ENCODE measurements around the gene TPCN1.
A peak's percentile ranks its signal among the peaks of the same experiment; 100 is the strongest.

TPCN1 gene

DNA sequence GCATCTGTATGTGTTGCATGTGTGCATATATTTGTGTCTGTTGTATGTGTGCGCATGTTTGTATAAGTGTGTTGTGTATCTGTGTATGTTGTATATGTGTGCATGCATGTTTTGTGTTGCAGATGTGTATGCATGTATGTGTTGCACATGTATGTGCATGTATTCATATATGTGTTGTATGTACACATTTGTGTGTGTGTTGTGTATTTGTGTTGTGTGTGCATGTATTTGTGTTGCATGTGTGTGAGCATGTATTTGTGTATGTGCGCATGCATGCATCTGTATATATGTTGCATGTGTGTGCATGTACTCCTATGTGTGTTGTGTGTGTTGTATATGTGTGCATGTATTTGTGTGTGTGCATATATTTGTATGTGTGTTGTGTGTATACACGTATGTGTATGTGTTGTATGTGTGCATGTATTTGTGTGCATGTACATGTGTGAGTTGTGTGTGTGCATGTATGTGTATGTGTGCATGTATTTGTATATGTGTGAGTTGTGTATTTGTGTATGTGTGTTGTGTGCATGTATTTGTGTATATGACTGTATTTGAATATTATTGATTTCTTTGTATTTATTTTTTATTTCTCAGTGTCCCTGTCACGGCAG, 96.9 kb downstream of the TPCN1 start:
- Histone ChIP-seq H3K4me3 (ENCODE audit: insufficient read depth in 1 of 2, low read depth in 1 of 2, low read length in 2 of 2) (no peak overlapping the region), H3K4ac (ENCODE audit: low read depth in 1 of 2, low read length in 2 of 2) (no peak overlapping the region), H3K79me1 (replicated peaks; ENCODE audit: low read length, poor library complexity, severe bottlenecking) (peaks cover 2% of the 10 kb centered on the region), H3K36me3 (ENCODE audit: control insufficient read depth in 1 of 2, insufficient read depth in 2 of 2, low read depth in 1 of 2, low read length in 2 of 2) (peaks cover 39 to 41% of the 10 kb centered on the region in 2 experiments), H3K9me3 (ENCODE audit: control insufficient read depth, low read length) (no peaks in the 10 kb centered on the region), H3K27me3 (ENCODE audit: control insufficient read depth in 1 of 2, insufficient read depth in 1 of 2, low read length in 2 of 2) (no peaks in the 10 kb centered on the region), H2AK5ac (ENCODE audit: low read length, severe bottlenecking) (no peak overlapping the region), H3K4me2 (ENCODE audit: low read length, poor library complexity, severe bottlenecking) (no peak overlapping the region), H3K23ac (ENCODE audit: low read length in 2 of 2) (no peak overlapping the region), H2BK120ac (ENCODE audit: low read depth, low read length) (no peak overlapping the region), H3K9ac (ENCODE audit: low read length) (no peak overlapping the region), H2BK15ac (ENCODE audit: low read depth, poor library complexity, severe bottlenecking) (no peak overlapping the region), H3K27ac (ENCODE audit: low read length, poor library complexity, severe bottlenecking) (no peak overlapping the region), H2BK12ac (ENCODE audit: low read length in 2 of 2) (no peak overlapping the region), H3K18ac (ENCODE audit: low read depth in 1 of 2, low read length in 2 of 2) (no peak overlapping the region), H4K91ac (ENCODE audit: low read length) (no peak overlapping the region), H3K14ac (ENCODE audit: low read length in 2 of 2) (no peak overlapping the region), H2BK5ac (ENCODE audit: low read depth, low read length, poor library complexity, severe bottlenecking) (no peak overlapping the region), H4K8ac (ENCODE audit: low read length) (no peak overlapping the region), H2AFZ (ENCODE audit: low read depth, low read length) (no peak overlapping the region), H3K4me1 (ENCODE audit: control insufficient read depth, insufficient read depth, low read depth, low read length) (peaks cover 3% of the 10 kb centered on the region)
- no peak for DNase-seq
- 96% methylated on average over 4 of the region's 4 CpGs for WGBS

DNA sequence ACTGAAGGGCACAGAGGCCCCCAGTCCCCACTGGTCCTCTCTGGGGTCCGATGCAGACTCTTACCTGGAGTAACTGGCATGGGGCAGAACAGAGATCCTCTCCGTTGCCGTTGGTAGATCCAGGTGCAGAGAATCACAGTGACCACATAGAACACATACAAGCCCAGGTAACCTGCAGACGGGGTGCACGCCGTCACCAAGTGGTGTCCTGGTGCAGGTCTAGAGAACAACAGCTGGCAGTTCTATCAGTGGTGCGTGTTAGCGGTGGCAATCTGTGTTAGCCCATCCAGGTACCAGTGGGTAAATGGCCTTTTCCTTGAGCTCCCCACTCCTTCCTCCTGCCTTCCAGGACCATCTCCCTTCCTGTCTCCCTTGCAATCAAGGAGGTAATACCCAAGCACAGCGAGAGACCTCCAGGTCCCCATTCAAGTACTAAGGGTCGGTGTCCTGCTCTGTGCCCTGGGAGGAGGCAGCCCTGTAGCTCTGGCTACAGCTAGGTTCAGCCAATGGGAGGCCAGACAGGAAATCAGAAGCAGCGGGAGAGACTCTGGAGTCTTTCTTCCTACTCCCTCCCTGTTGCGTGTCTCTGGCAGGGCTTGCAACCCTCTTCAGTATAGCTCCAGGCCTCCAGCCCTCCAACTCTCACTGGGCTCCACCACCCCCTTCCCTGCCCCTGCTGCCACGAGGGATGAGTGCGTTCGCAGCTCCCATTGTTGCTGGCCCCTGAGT, 97.8 kb downstream of the TPCN1 start:
- Histone ChIP-seq H2AFZ (ENCODE audit: low read depth, low read length) (no peak overlapping the region), H3K23ac (ENCODE audit: low read length in 2 of 2) (no peak overlapping the region), H2BK12ac (ENCODE audit: low read length in 2 of 2) (no peak overlapping the region), H3K4me2 (ENCODE audit: low read length, poor library complexity, severe bottlenecking) (no peak overlapping the region), H3K27me3 (ENCODE audit: control insufficient read depth in 1 of 2, insufficient read depth in 1 of 2, low read length in 2 of 2) (no peaks in the 10 kb centered on the region), H3K36me3 (ENCODE audit: control insufficient read depth in 1 of 2, insufficient read depth in 2 of 2, low read depth in 1 of 2, low read length in 2 of 2) (peaks cover 39 to 42% of the 10 kb centered on the region in 2 experiments), H2BK5ac (ENCODE audit: low read depth, low read length, poor library complexity, severe bottlenecking) (no peak overlapping the region), H2AK5ac (ENCODE audit: low read length, severe bottlenecking) (no peak overlapping the region), H3K4me1 (ENCODE audit: control insufficient read depth, insufficient read depth, low read depth, low read length) (peaks cover 3% of the 10 kb centered on the region), H3K14ac (ENCODE audit: low read length in 2 of 2) (no peak overlapping the region), H4K8ac (ENCODE audit: low read length) (no peak overlapping the region), H4K91ac (ENCODE audit: low read length) (no peak overlapping the region), H2BK120ac (ENCODE audit: low read depth, low read length) (no peak overlapping the region), H3K4ac (ENCODE audit: low read depth in 1 of 2, low read length in 2 of 2) (peak overlapping the region in 1 of 2 experiments; percentile 2), H2BK15ac (ENCODE audit: low read depth, poor library complexity, severe bottlenecking) (no peak overlapping the region), H3K9me3 (ENCODE audit: control insufficient read depth, low read length) (no peaks in the 10 kb centered on the region), H3K27ac (ENCODE audit: low read length, poor library complexity, severe bottlenecking) (no peak overlapping the region), H3K79me1 (replicated peaks; ENCODE audit: low read length, poor library complexity, severe bottlenecking) (peaks cover 2% of the 10 kb centered on the region), H3K9ac (ENCODE audit: low read length) (no peak overlapping the region), H3K4me3 (ENCODE audit: insufficient read depth in 1 of 2, low read depth in 1 of 2, low read length in 2 of 2) (no peak overlapping the region), H3K18ac (ENCODE audit: low read depth in 1 of 2, low read length in 2 of 2) (no peak overlapping the region)
- DNase-seq: no peak
- 85% methylated on average over 15 of the region's 15 CpGs for WGBS

DNA sequence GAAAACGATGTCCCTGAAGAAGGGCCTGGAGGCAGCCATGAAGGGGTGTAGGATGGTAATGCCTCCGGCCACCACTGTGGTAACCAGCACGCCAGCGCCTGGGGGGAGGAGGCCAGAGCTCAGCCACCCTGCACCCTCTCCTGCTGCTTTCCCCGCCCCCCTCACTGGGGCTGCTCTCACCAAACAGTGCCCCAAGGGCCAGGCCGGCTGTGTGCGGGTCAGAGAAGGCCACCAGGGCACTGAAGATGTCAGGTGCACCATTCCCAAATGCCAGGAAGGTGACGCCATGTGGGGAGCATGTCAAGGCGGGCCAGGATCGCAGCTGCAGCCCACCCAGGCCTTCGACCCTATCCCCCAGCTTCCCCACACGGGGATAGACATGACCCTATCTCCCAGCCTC, 99.1 kb downstream of the TPCN1 start:
- peaks cover 35 to 42% of the 10 kb centered on the region in 2 experiments for H3K36me3 ChIP-seq (ENCODE audit: control insufficient read depth in 1 of 2, insufficient read depth in 2 of 2, low read depth in 1 of 2, low read length in 2 of 2)
- H2BK12ac ChIP-seq (ENCODE audit: low read length in 2 of 2): no peak overlapping the region
- no peak overlapping the region for H2AFZ ChIP-seq (ENCODE audit: low read depth, low read length)
- no peak overlapping the region for H2AK5ac ChIP-seq (ENCODE audit: low read length, severe bottlenecking)
- H4K91ac ChIP-seq (ENCODE audit: low read length): no peak overlapping the region
- H3K23ac ChIP-seq (ENCODE audit: low read length in 2 of 2): no peak overlapping the region
- no peak overlapping the region for H3K18ac ChIP-seq (ENCODE audit: low read depth in 1 of 2, low read length in 2 of 2)
- no peak for DNase-seq
- WGBS: 88% methylated on average over 9 of the region's 12 CpGs
- H3K27ac ChIP-seq (ENCODE audit: low read length, poor library complexity, severe bottlenecking): no peak overlapping the region
- no peak overlapping the region for H3K9ac ChIP-seq (ENCODE audit: low read length)
- H2BK15ac ChIP-seq (ENCODE audit: low read depth, poor library complexity, severe bottlenecking): no peak overlapping the region
- no peak overlapping the region for H3K4me2 ChIP-seq (ENCODE audit: low read length, poor library complexity, severe bottlenecking)
- H3K9me3 ChIP-seq (ENCODE audit: control insufficient read depth, low read length): no peaks in the 10 kb centered on the region
- no peak overlapping the region for H4K8ac ChIP-seq (ENCODE audit: low read length)
- H2BK5ac ChIP-seq (ENCODE audit: low read depth, low read length, poor library complexity, severe bottlenecking): no peak overlapping the region
- H3K27me3 ChIP-seq (ENCODE audit: control insufficient read depth in 1 of 2, insufficient read depth in 1 of 2, low read length in 2 of 2): no peaks in the 10 kb centered on the region
- H3K14ac ChIP-seq (ENCODE audit: low read length in 2 of 2): no peak overlapping the region
- peaks cover 2% of the 10 kb centered on the region for H3K79me1 ChIP-seq (replicated peaks; ENCODE audit: low read length, poor library complexity, severe bottlenecking)
- H2BK120ac ChIP-seq (ENCODE audit: low read depth, low read length): no peak overlapping the region
- no peaks in the 10 kb centered on the region for H3K4me1 ChIP-seq (ENCODE audit: control insufficient read depth, insufficient read depth, low read depth, low read length)
- no peak overlapping the region for H3K4me3 ChIP-seq (ENCODE audit: insufficient read depth in 1 of 2, low read depth in 1 of 2, low read length in 2 of 2)
- no peak overlapping the region for H3K4ac ChIP-seq (ENCODE audit: low read depth in 1 of 2, low read length in 2 of 2)

DNA sequence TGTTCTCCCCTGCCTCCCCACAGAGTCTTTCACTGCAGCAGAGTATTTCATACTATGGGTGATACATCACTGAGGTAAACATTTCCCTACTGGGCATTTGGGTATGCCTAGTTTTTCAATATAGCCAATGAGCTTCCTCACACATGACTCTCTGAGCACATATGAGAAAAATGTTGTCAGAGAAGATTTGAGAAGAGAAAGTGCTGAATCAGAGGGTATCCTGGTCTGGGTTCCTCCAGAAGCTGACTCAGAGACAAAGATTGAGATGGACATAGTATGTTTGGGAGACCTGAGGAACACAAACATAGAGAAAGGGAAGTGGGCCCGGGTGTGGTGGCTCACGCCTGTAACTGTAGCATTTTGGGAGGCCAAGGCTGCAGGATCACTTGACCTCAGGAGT, 101.1 kb downstream of the TPCN1 start:
- H3K14ac ChIP-seq (ENCODE audit: low read length in 2 of 2): no peak overlapping the region
- no peak overlapping the region for H2BK5ac ChIP-seq (ENCODE audit: low read depth, low read length, poor library complexity, severe bottlenecking)
- H3K36me3 ChIP-seq (ENCODE audit: control insufficient read depth in 1 of 2, insufficient read depth in 2 of 2, low read depth in 1 of 2, low read length in 2 of 2): peaks cover 23 to 39% of the 10 kb centered on the region in 2 experiments
- peak; percentile 81 for DNase-seq
- H3K27ac ChIP-seq (ENCODE audit: low read length, poor library complexity, severe bottlenecking): no peak overlapping the region
- no peak overlapping the region for H4K91ac ChIP-seq (ENCODE audit: low read length)
- peak overlapping the region in 1 of 2 experiments; percentile 24 for H3K18ac ChIP-seq (ENCODE audit: low read depth in 1 of 2, low read length in 2 of 2)
- no peak overlapping the region for H2BK120ac ChIP-seq (ENCODE audit: low read depth, low read length)
- H3K79me1 ChIP-seq (replicated peaks; ENCODE audit: low read length, poor library complexity, severe bottlenecking): peaks cover 4% of the 10 kb centered on the region
- no peak overlapping the region for H2AFZ ChIP-seq (ENCODE audit: low read depth, low read length)
- no peaks in the 10 kb centered on the region for H3K9me3 ChIP-seq (ENCODE audit: control insufficient read depth, low read length)
- H2AK5ac ChIP-seq (ENCODE audit: low read length, severe bottlenecking): no peak overlapping the region
- no peaks in the 10 kb centered on the region for H3K27me3 ChIP-seq (ENCODE audit: control insufficient read depth in 1 of 2, insufficient read depth in 1 of 2, low read length in 2 of 2)
- H3K9ac ChIP-seq (ENCODE audit: low read length): peak overlapping the region; percentile 61
- no peak overlapping the region for H4K8ac ChIP-seq (ENCODE audit: low read length)
- no peak overlapping the region for H3K4me2 ChIP-seq (ENCODE audit: low read length, poor library complexity, severe bottlenecking)
- no peak overlapping the region for H3K23ac ChIP-seq (ENCODE audit: low read length in 2 of 2)
- no peak overlapping the region for H2BK15ac ChIP-seq (ENCODE audit: low read depth, poor library complexity, severe bottlenecking)
- H3K4ac ChIP-seq (ENCODE audit: low read depth in 1 of 2, low read length in 2 of 2): no peak overlapping the region
- H3K4me3 ChIP-seq (ENCODE audit: insufficient read depth in 1 of 2, low read depth in 1 of 2, low read length in 2 of 2): no peak overlapping the region
- H3K4me1 ChIP-seq (ENCODE audit: control insufficient read depth, insufficient read depth, low read depth, low read length): no peaks in the 10 kb centered on the region
- no CpG with 5 or more reads among the region's 2 CpGs for WGBS
- H2BK12ac ChIP-seq (ENCODE audit: low read length in 2 of 2): no peak overlapping the region

All from mesenchymal stem cell (in vitro differentiated cells and primary cell).